ENCODE results near the gene TFDP2.

DNA sequence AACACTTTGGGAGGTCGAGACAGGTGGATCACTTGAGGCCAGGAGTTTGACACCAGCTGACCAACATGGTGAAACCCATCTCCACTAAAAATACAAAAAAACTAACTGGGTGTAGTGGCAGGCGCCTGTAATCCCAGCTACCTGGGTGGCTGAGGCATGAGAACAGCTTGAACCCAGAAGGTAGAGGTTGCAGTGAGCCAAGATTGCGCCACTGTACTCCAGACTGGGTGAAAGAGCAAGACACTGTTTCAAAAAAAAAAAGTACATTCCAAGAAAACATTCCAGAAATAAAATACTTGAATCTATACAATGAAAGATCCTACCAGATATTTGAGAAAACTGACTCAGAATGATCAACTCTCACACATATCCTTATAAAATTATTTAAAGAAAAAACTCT lies 30.4 kb downstream of the TFDP2 start:
- no peak for TF ChIP-seq CSDC2 (CRISPR knock-in tag; IDR thresholded peaks at IDR 0.05)
- TF ChIP-seq, protein P1, sequence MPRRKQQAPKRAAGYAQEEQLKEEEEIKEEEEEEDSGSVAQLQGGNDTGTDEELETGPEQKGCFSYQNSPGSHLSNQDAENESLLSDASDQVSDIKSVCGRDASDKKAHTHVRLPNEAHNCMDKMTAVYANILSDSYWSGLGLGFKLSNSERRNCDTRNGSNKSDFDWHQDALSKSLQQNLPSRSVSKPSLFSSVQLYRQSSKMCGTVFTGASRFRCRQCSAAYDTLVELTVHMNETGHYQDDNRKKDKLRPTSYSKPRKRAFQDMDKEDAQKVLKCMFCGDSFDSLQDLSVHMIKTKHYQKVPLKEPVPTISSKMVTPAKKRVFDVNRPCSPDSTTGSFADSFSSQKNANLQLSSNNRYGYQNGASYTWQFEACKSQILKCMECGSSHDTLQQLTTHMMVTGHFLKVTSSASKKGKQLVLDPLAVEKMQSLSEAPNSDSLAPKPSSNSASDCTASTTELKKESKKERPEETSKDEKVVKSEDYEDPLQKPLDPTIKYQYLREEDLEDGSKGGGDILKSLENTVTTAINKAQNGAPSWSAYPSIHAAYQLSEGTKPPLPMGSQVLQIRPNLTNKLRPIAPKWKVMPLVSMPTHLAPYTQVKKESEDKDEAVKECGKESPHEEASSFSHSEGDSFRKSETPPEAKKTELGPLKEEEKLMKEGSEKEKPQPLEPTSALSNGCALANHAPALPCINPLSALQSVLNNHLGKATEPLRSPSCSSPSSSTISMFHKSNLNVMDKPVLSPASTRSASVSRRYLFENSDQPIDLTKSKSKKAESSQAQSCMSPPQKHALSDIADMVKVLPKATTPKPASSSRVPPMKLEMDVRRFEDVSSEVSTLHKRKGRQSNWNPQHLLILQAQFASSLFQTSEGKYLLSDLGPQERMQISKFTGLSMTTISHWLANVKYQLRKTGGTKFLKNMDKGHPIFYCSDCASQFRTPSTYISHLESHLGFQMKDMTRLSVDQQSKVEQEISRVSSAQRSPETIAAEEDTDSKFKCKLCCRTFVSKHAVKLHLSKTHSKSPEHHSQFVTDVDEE (CRISPR knock-in tag; IDR thresholded peaks at IDR 0.05): no peak
- TF ChIP-seq ZFP30 (CRISPR knock-in tag; IDR thresholded peaks at IDR 0.05): no peak
